ENCODE measurements around the gene GDF7.

Gene GDF7

GRCh38 chr2:20677301-20678085 is 10.5 kb downstream of the GDF7 start:
- peaks cover under 1 to 3% of the 10 kb centered on the region in 2 experiments for H3K4me1 ChIP-seq (ENCODE audit: control insufficient read depth in 1 of 2, insufficient read depth in 1 of 2, low read depth in 1 of 2, low read length in 1 of 2)
- no peak overlapping the region for H3K4me3 ChIP-seq (ENCODE audit: low read depth in 1 of 2, low read length in 1 of 2)
- H3K27ac ChIP-seq, result no peak overlapping the region
- H3K9me3 ChIP-seq, result no peaks in the 10 kb centered on the region
- TF ChIP-seq CTCF (IDR thresholded peaks at IDR 0.05), result no peak
- no peaks in the 10 kb centered on the region for H3K36me3 ChIP-seq
- peaks cover 34% of the 10 kb centered on the region for H3K27me3 ChIP-seq

- Histone ChIP-seq H3K27ac (no peak overlapping the region), H3K4me1 (ENCODE audit: control insufficient read depth in 1 of 2, insufficient read depth in 1 of 2, low read depth in 1 of 2, low read length in 1 of 2) (no peaks in the 10 kb centered on the region), H3K27me3 (peaks cover 28% of the 10 kb centered on the region), H3K9me3 (no peaks in the 10 kb centered on the region), H3K36me3 (no peaks in the 10 kb centered on the region), H3K4me3 (ENCODE audit: low read depth in 1 of 2, low read length in 1 of 2) (no peak overlapping the region)
- no peak for TF ChIP-seq CTCF (IDR thresholded peaks at IDR 0.05)
Observed at GRCh38 chr2:20678086-20678395, 11.1 kb downstream of the GDF7 start.

GRCh38 chr2:20678780-20679179 is 11.8 kb downstream of the GDF7 start:
- H3K9me3 ChIP-seq, result no peaks in the 10 kb centered on the region
- no peak for TF ChIP-seq CTCF (IDR thresholded peaks at IDR 0.05)
- H3K27ac ChIP-seq, result no peak overlapping the region
- H3K4me3 ChIP-seq (ENCODE audit: low read depth in 1 of 2, low read length in 1 of 2), result no peak overlapping the region
- H3K4me1 ChIP-seq (ENCODE audit: control insufficient read depth in 1 of 2, insufficient read depth in 1 of 2, low read depth in 1 of 2, low read length in 1 of 2), result no peaks in the 10 kb centered on the region
- H3K27me3 ChIP-seq, result peaks cover 21% of the 10 kb centered on the region
- no peaks in the 10 kb centered on the region for H3K36me3 ChIP-seq

- Histone ChIP-seq H3K4me1 (ENCODE audit: control insufficient read depth in 1 of 2, insufficient read depth in 1 of 2, low read depth in 1 of 2, low read length in 1 of 2) (no peaks in the 10 kb centered on the region), H3K4me3 (ENCODE audit: low read depth in 1 of 2, low read length in 1 of 2) (no peak overlapping the region), H3K36me3 (no peaks in the 10 kb centered on the region), H3K27ac (no peak overlapping the region), H3K27me3 (peaks cover under 1% of the 10 kb centered on the region), H3K9me3 (no peaks in the 10 kb centered on the region)
- no peak for TF ChIP-seq CTCF (IDR thresholded peaks at IDR 0.05)
Observed at GRCh38 chr2:20680744-20681375, 13.9 kb downstream of the GDF7 start.

- Histone ChIP-seq H3K27me3 (no peaks in the 10 kb centered on the region), H3K36me3 (no peaks in the 10 kb centered on the region), H3K9me3 (no peaks in the 10 kb centered on the region), H3K27ac (no peak overlapping the region), H3K4me3 (ENCODE audit: low read depth in 1 of 2, low read length in 1 of 2) (no peak overlapping the region), H3K4me1 (ENCODE audit: control insufficient read depth in 1 of 2, insufficient read depth in 1 of 2, low read depth in 1 of 2, low read length in 1 of 2) (no peaks in the 10 kb centered on the region)
- no peak for TF ChIP-seq CTCF (IDR thresholded peaks at IDR 0.05)
Observed at GRCh38 chr2:20682167-20682920, 15.4 kb downstream of the GDF7 start.

Data from neutrophil (primary cell).